ENCODE results near the gene GABRB1.

DNA sequence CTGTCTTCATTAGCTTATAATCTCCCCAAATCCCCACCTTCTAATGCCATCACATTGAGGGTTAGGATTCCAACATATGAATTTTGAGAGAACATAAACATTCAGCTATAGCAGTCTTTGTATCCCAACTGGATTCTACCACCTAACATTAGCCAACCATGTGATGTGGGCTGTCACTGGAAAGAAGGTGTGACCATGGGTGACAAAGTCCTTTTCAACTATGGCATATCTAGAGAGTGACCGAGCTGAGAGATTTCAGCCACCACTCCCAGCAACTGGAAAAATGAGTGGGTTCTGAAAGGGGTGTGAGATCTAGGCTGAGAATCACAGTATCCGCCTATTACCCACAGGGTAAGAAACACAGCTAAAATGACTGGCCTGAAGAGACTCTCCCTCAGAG is 22.1 kb downstream of the GABRB1 start:
- TF ChIP-seq, protein P1, sequence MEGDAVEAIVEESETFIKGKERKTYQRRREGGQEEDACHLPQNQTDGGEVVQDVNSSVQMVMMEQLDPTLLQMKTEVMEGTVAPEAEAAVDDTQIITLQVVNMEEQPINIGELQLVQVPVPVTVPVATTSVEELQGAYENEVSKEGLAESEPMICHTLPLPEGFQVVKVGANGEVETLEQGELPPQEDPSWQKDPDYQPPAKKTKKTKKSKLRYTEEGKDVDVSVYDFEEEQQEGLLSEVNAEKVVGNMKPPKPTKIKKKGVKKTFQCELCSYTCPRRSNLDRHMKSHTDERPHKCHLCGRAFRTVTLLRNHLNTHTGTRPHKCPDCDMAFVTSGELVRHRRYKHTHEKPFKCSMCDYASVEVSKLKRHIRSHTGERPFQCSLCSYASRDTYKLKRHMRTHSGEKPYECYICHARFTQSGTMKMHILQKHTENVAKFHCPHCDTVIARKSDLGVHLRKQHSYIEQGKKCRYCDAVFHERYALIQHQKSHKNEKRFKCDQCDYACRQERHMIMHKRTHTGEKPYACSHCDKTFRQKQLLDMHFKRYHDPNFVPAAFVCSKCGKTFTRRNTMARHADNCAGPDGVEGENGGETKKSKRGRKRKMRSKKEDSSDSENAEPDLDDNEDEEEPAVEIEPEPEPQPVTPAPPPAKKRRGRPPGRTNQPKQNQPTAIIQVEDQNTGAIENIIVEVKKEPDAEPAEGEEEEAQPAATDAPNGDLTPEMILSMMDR (IDR thresholded peaks at IDR 0.05), result no peak
- TF ChIP-seq POLR2AphosphoS5 (IDR thresholded peaks at IDR 0.05), result no peak

Measured in prostate gland (tissue), 2 donors.